HG02571 (cell line): ENCODE data around the gene CREG2.

Source experiments
- ATAC-seq: cut with Tn5 transposase; IDR thresholded peaks from one replicate; pipeline ENCODE4 v1.9.1; 2021; ENCODE audit warnings: mild to moderate bottlenecking, moderate library complexity; ENCODE audit not compliant: unreplicated experiment

The CREG2 gene

GRCh38 chr2:101310834-101311695 is 76.2 kb downstream of the CREG2 start:
- no peak for ATAC-seq

- ATAC-seq: no peak
Observed at GRCh38 chr2:101310090-101310833, 77.0 kb downstream of the CREG2 start.

GRCh38 chr2:101308432-101309210 is 78.7 kb downstream of the CREG2 start, which contains the start of gene RNF149:
Gene RNF149, minus strand, starts transcription at chr2:101308701. Its CDS starts 113 bp downstream, at chr2:101308588.
- peak; percentile 55 for ATAC-seq

GRCh38 chr2:101307950-101308431 is 79.3 kb downstream of the CREG2 start:
- ATAC-seq: peak; percentile 14

GRCh38 chr2:101307503-101307902 is 79.8 kb downstream of the CREG2 start:
- ATAC-seq: no peak

GRCh38 chr2:101306410-101306809 is 80.9 kb downstream of the CREG2 start:
- peak; percentile 10 for ATAC-seq

- no peak for ATAC-seq
Observed at GRCh38 chr2:101305492-101306078, 81.7 kb downstream of the CREG2 start.

- no peak for ATAC-seq
Observed at GRCh38 chr2:101305035-101305434, 82.3 kb downstream of the CREG2 start.

- ATAC-seq: no peak
Observed at GRCh38 chr2:101303688-101304087, 83.6 kb downstream of the CREG2 start.

GRCh38 chr2:101302016-101302415 is 85.3 kb downstream of the CREG2 start:
- ATAC-seq: no peak

GRCh38 chr2:101300836-101301235 is 86.5 kb downstream of the CREG2 start:
- no peak for ATAC-seq

- ATAC-seq: no peak
Observed at GRCh38 chr2:101300164-101300563, 87.1 kb downstream of the CREG2 start.

GRCh38 chr2:101299604-101300003 is 87.7 kb downstream of the CREG2 start:
- no peak for ATAC-seq

- no peak for ATAC-seq
Observed at GRCh38 chr2:101297383-101297782, 89.9 kb downstream of the CREG2 start.

- no peak for ATAC-seq
Observed at GRCh38 chr2:101296371-101296770, 90.9 kb downstream of the CREG2 start.

GRCh38 chr2:101295895-101296294 is 91.4 kb downstream of the CREG2 start:
- no peak for ATAC-seq
